NCI-H2171 treated with DMSO at 0.1 percent for 48 hours (cell line): ENCODE data around the gene KIAA0232.

Experiments
- DNase-seq: peaks from one replicate; lab custom pipeline; 2025; lab: John Stamatoyannopoulos, UW

Gene KIAA0232

DNA sequence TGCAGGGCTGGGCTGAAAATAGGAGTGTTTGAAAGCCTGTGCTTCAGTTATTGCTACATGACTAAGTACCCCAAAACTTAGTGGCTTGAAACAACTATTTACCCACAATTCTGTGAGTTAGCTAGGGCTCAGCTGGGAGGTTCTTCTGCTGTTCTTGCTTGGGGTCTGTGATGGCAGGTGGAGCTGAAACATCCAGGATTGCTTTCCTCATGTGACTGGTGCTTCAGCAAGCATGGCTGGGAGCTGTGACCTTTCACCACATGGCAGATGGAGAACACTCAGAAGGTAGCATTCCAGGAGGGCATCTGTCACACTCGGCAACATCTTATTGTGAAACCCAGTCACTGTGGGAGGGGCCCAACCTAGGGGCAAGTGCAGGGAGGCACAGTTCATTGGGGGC lies 70.1 kb downstream of the KIAA0232 start:
- DNase-seq = peak; percentile 86

GRCh38 chr4:6854098-6854744 lies 71.7 kb downstream of the KIAA0232 start:
- DNase-seq = no peak

DNA sequence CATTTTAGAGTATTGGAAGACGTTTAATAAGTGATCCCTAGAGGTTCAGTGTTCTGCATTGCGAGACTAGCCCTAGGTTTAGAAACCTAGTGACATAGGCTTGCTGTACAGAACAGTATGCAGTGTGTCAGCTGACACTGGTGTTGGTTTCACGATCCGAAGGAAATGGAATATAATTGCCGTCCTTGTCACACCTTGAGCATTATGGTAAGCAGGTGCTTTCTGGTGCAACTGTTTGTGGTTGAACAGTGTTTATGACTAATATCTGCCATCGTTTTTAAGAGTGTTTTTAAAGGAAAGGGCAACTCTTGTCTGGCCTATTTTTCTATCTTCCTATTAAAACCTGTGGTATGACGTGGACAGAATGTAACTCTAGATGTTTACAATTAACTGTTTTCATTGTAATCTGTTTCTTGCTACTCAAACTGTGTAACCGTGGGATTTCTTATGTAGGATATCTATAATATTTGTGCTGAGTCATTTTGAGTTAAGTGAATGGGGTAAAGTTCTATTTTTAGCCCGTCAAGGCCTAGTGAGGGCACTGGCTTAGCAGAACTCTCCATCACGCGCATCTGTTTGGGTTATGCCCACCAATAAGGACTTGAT lies 73.3 kb downstream of the KIAA0232 start:
- peak; percentile 47 for DNase-seq

DNA sequence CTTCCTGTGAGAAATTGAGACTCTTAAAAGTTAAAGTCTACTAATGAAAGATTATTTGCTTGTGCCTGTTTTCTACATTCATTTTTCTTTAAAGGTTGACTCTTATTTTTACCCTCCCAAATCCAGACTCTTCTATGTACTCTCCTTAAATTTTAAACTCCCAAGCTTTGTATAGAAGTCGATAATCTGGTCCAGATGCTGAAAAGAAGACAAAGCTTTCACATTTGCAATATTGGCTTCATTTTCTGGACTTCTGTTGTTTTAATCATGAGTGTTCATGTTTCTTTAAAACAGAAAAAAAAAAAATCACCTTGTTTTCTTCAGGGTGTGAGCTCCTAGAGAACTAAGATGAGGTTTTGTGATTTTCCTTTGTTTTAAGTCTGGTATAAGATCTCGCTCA lies 73.9 kb downstream of the KIAA0232 start:
- no peak for DNase-seq

- no peak for DNase-seq
These were observed 74.7 kb downstream of the KIAA0232 start for GRCh38 chr4:6857009-6857882.

- no peak for DNase-seq
These were observed 76.5 kb downstream of the KIAA0232 start for GRCh38 chr4:6858997-6859396.

GRCh38 chr4:6859543-6859942 lies 77.0 kb downstream of the KIAA0232 start:
- DNase-seq = no peak

GRCh38 chr4:6868386-6868785 lies 85.9 kb downstream of the KIAA0232 start:
- DNase-seq = no peak

GRCh38 chr4:6869944-6870343 lies 87.4 kb downstream of the KIAA0232 start:
- DNase-seq = no peak

- DNase-seq = no peak
These were observed 90.8 kb downstream of the KIAA0232 start for GRCh38 chr4:6873291-6873690.

- no peak for DNase-seq
These were observed 91.4 kb downstream of the KIAA0232 start for GRCh38 chr4:6873792-6874461.

GRCh38 chr4:6874981-6875380 lies 92.5 kb downstream of the KIAA0232 start:
- DNase-seq = no peak

GRCh38 chr4:6875431-6875831 lies 92.9 kb downstream of the KIAA0232 start:
- no peak for DNase-seq

GRCh38 chr4:6876440-6876839 lies 93.9 kb downstream of the KIAA0232 start:
- no peak for DNase-seq

DNA sequence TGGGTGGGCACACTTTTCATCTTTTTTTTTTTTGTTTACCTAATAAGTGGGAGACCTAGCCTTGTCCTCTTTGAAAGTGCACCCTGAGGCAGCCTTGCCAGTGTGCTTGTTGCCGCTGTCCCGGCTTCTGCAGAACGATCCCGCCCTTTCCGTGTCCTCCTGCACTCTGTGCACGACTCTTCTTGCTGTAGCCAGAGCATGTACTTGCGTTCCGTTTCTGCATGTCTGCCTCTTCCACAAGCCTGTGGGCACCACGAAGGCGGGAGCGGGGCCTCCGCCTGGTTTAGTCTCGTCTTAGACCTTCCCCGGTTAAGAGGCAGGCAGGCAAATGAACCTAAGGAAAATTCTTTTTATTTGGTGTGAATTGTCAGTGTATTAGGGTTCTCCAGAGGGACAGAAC lies 94.5 kb downstream of the KIAA0232 start:
- DNase-seq = no peak

GRCh38 chr4:6878451-6879059 lies 96.0 kb downstream of the KIAA0232 start:
- DNase-seq = no peak

GRCh38 chr4:6880691-6881090 lies 98.2 kb downstream of the KIAA0232 start:
- DNase-seq = no peak

DNA sequence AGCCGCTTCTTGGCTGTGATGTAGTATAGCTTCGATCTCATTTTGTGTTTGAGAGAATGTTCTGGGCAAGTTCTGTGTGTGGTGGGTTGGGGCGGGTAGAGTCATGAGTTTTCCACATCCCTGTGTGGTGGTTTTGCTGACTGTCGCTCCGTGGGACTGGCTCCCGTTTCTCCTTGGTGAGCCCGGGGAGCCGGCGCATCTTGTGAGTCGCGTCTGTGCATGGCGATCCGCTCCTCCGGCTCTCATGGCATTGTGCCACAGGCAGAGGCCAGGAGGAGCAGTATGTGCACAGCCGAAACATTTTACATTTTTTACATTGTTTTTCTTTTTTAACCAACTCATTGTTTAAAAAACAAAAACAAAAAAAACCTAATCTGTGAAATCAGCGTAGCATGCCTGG lies 99.4 kb downstream of the KIAA0232 start:
- no peak for DNase-seq

DNA sequence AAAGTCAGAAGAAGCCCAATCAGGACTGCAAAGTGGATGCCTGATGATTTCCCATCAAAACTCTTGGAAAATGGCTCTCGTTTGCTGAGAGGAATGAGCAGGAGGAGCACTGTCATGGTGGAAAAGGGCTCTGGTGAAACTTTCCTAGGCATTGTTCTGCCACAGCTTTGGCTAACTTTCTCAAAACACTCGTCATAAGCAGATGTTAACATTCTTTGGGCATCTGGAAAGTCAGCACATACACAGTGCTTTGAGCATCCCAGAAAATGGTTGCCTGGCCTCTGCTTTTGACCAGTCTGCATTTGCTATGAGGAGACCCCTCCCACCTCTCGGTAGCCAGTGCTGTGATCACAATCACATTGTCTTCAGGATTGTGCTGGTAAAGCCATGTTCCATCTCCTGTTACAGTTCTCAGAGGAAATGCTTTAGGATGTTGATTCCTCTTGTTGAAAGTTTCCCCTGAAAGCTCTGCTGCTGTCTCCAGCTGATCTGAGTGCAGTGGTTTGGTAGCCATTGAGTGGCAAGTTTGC lies 101.9 kb downstream of the KIAA0232 start:
- no peak for DNase-seq

DNA sequence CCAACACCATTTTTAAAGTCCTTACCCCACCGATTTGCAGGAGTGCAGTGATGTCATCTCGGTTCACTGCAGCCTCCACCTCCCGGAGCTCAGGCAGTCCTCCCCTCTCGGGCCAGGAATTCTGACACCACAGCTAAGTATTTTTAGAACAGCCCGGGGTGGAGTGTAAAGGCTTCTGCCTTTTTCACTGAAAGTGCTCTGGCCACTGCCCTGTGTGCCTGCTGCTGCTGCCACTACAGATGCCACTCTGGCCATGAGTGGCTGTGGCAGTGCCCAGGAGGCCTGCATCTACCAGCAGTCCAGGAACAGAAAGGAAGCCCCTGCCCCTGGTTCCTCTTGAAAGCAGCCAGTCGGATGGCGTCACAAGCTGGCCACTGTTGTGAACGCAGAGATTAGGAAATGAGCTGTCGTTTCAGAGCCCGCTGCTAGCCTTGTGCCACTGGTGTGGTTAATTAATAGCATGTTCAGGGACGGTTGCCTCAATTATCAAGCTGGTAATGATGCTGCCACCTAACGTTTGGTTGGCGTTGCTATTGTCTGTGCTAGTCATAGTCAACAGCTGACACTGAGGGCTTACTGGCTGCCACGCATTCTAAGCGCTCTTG lies 103.5 kb downstream of the KIAA0232 start:
- peak; percentile 47 for DNase-seq

- no peak for DNase-seq
These were observed 104.4 kb downstream of the KIAA0232 start for GRCh38 chr4:6886886-6887285.
